AG09309 (cell line): Measurements from ENCODE around the gene B3GNT9.

Source experiments
- DNase-seq: peaks from one replicate; pipeline ENCODE4 v3.0.0-alpha.2; 2010; ENCODE audit warnings: low read depth
- H3K4me3 ChIP-seq: 2 replicates; pipeline ENCODE4 v1.5.1; 2011; ENCODE audit warnings: mild to moderate bottlenecking, low read depth, low read length, moderate library complexity; ENCODE audit not compliant: control insufficient read depth
- TF ChIP-seq, protein P1 (sequence below): IDR thresholded peaks from 2 replicates; pipeline ENCODE4 v1.5.1; 2011; ENCODE audit warnings: mild to moderate bottlenecking, low read depth, low read length, inconsistent platforms; ENCODE audit not compliant: insufficient read depth, control insufficient read depth; ENCODE audit errors: missing control alignments

B3GNT9 gene

DNA sequence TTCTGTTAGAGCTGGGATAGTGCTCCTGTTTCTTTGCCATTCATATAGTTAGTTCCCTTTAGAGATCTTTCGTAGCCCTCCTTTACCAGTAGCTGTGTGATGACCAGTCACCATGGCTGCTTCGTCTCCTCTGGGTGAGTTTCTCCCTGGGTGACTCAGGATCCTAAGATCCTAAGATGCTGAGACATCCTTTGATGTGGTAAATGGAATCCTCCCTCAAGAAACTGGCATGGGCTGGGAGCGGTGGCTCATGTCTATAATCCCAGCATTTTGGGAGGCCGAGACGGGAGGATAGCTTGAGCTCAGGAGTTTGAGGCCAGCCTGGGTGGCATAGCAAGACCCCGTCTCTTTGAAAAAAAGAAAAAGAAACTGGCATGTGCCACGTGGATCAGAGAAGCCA, 35.2 kb downstream of the B3GNT9 start:
- H3K4me3 ChIP-seq, result no peak overlapping the region
- peak; percentile 71 for DNase-seq
- TF ChIP-seq, protein P1, sequence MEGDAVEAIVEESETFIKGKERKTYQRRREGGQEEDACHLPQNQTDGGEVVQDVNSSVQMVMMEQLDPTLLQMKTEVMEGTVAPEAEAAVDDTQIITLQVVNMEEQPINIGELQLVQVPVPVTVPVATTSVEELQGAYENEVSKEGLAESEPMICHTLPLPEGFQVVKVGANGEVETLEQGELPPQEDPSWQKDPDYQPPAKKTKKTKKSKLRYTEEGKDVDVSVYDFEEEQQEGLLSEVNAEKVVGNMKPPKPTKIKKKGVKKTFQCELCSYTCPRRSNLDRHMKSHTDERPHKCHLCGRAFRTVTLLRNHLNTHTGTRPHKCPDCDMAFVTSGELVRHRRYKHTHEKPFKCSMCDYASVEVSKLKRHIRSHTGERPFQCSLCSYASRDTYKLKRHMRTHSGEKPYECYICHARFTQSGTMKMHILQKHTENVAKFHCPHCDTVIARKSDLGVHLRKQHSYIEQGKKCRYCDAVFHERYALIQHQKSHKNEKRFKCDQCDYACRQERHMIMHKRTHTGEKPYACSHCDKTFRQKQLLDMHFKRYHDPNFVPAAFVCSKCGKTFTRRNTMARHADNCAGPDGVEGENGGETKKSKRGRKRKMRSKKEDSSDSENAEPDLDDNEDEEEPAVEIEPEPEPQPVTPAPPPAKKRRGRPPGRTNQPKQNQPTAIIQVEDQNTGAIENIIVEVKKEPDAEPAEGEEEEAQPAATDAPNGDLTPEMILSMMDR, result no peak

DNA sequence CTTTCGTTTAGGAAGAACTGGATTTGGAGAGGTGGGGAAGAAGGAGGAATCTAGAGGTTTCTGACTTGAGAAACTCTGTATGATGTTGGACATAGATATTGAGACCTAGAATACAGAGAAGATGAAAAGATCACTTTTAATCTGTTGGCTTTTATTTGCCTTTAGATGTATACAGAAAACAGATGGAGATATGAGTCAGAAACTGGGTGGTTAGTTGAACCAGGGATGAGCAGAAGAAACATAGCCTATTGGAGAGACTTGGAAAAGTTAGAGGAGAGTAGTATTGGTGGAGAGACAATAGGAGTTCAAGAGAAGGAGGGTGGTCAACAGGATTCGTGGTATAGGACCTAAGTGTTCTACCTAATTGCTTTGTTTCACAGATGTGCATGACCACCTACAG, 36.0 kb downstream of the B3GNT9 start:
- no peak overlapping the region for H3K4me3 ChIP-seq
- DNase-seq, result no peak
- TF ChIP-seq, protein P1, result no peak

DNA sequence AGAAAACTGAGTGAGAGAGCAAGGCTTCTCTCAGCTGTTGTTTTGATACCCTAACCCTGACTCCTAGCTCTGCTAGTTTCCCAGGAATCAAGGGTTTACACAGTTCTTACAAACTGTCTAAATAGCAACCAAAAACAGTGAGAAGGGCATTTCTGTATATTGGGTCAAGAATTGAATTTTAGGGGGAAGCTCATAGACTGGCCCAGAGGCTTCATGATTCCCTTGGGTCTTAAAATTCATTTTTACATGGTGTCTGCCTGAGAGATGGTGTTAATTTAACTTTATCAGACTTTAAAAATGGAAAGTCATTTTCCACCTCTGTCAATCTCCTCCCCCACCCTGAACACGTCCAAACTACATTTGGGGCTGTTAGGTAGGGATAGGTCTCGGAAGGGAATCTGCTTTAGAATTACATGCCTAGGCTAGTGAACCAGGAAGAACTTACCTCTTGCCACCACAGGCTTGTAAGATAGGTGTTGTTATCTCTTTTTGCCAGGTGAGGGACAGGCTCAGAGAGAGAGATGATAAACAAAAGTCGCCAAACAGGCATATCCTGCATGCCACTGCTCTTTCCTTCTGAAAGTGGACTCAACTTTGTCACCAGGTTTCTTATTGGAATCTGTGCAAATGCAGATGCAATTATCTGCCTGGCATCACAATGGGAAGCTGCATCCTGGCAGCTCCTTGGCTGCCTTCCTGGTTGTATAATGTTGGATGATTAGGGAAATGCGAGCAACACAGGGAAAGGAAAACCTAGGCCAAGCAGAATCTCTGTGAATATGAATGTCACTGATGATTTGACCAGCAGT, 38.0 kb downstream of the B3GNT9 start:
- no peak overlapping the region for H3K4me3 ChIP-seq
- TF ChIP-seq, protein P1, result no peak
- no peak for DNase-seq

DNA sequence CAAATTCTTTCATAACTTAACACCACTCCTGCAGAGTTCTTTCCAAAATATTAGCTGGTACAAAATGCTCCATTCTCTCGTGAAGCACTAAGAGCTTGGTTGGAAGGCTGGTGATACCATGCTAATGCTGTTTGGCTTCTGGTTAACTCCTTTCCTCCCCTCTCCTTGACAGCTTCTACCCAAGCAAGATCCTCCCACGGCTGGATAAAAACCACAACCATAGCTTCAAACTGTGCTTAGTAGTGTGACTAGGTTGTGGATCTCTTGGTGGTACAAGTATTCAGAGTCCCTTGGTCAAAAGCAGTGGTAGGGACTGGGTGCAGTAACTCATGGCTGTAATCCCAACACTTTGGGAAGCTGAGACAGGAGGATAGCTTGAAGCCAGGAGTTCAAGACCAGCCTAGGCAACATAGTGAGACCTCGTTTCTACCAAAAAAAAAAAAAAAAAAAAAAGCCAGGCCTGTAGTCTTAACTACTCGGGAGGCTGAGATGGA, 38.8 kb downstream of the B3GNT9 start:
- no peak overlapping the region for H3K4me3 ChIP-seq
- DNase-seq, result no peak
- TF ChIP-seq, protein P1, result no peak

DNA sequence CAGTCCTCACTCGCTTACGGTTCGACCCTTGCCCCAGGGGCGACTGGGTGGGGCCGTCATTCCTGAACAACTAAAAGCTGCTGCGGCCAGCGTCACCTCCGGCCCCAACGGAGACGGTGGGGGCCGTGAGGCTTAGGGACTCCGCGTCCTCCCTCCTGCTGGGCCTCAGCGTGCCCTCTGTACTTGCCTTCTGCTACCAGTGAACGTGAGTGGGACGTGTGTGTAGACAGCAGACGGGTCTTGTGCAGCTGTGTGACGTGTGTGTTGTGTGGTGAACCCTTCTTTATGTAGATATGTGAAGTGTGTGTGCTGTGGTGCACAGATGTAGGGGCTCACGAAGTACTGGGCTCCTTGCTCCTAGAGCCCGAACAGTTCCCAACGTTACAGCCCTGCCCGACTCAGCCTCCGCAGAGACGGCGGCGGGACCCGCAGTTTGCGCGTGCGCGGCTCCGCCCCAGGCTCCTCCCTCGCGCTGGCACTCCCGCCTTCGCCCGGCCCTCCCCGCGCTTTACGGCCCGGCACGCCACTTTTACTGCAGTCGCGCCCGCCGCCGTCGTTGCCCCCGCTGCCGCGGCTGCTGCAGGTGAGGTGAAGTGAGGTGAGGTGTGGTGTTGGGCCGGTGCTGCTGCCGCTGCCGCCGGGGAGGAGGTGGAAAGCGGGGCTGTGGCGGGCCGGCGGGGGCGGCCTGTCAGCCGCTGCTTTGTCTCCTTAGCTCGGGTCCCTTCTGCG, 41.2 kb downstream of the B3GNT9 start, which contains the start of gene PHAF1:
TSS of gene PHAF1 (plus strand) at position 535 of the 729 bp plus-strand sequence. CDS start 235 bp downstream, outside the sequence.
- H3K4me3 ChIP-seq, result peak within 1 kb of the TSS; percentile 72
- TF ChIP-seq, protein P1, result no peak
- DNase-seq, result no peak

DNA sequence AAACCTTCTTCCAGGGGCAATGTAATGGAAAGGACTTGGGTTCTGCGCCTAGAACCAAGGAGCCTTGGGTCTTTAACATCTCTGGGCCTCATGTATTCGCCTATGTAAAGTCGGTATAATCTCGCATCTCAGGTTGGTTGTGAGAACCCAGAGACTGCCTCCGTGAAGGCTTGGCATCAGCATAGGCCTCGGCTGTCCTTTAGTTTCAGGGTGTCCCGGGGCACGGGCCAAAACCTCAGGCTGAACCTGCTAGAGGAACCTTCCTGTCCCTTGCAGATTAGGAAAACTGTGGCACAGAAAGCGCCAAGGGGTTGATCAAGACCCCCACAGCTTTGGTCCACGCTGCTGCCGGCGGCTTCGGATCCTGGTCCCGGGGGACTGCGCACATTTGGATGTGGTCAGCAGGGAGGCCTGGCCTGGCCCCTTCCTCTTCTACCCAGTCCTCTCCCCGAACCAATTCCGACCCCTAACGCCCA, 41.8 kb downstream of the B3GNT9 start:
- TF ChIP-seq, protein P1, result no peak
- DNase-seq, result no peak
- H3K4me3 ChIP-seq, result peak overlapping the region; percentile 72
